LNCAP (cell line): ENCODE data around the gene PDLIM4.

ENCODE experiments used
- CTCF ChIP-seq: fragments of 450-650 bp; IDR thresholded peaks from 2 replicates; pipeline ENCODE4 v1.5.1; 2017; ENCODE audit warnings: mild to moderate bottlenecking

PDLIM4 gene

GRCh38 chr5:132266836-132267160, 9.3 kb downstream of the PDLIM4 start:
- TF ChIP-seq CTCF = no peak

- no peak for TF ChIP-seq CTCF
Measured at GRCh38 chr5:132267166-132267739, 9.8 kb downstream of the PDLIM4 start.

GRCh38 chr5:132267931-132268768, 10.7 kb downstream of the PDLIM4 start:
- no peak for TF ChIP-seq CTCF

GRCh38 chr5:132268769-132269551, 11.5 kb downstream of the PDLIM4 start:
- no peak for TF ChIP-seq CTCF

- TF ChIP-seq CTCF = no peak
Measured at GRCh38 chr5:132269635-132270334, 12.3 kb downstream of the PDLIM4 start.

GRCh38 chr5:132270335-132270665, 12.8 kb downstream of the PDLIM4 start:
- no peak for TF ChIP-seq CTCF

GRCh38 chr5:132270706-132271105, 13.2 kb downstream of the PDLIM4 start:
- no peak for TF ChIP-seq CTCF
